Endothelial cell (in vitro differentiated cells): ENCODE results near the gene MORC2. TPM values are rescaled to one million over a fixed set of nuclear protein-coding genes. Genes with fewer than 3 reads are reported as not detected.
A peak's percentile ranks its signal among the peaks of the same experiment; 100 is the strongest.

ENCODE experiments used
- DNase-seq: peaks from one replicate; pipeline ENCODE4 v3.0.0; 2021; ENCODE audit warnings: low spot score
- H3K27ac Mint-ChIP-seq: one replicate; pipeline ENCODE4 v1.8.0; 2021; ENCODE audit warnings: mixed read lengths, inconsistent platforms; ENCODE audit not compliant: unreplicated experiment
- H3K27me3 Mint-ChIP-seq: one replicate; pipeline ENCODE4 v1.8.0; 2021; ENCODE audit warnings: mild to moderate bottlenecking, moderate library complexity, mixed read lengths, inconsistent platforms; ENCODE audit not compliant: unreplicated experiment
- H3K36me3 Mint-ChIP-seq: one replicate; pipeline ENCODE4 v1.8.0; 2021; ENCODE audit warnings: mild to moderate bottlenecking, low read depth, mixed read lengths, inconsistent platforms; ENCODE audit not compliant: unreplicated experiment
- H3K4me1 Mint-ChIP-seq: one replicate; pipeline ENCODE4 v1.8.0; 2021; ENCODE audit warnings: mild to moderate bottlenecking, mixed read lengths, inconsistent platforms; ENCODE audit not compliant: unreplicated experiment
- H3K4me3 Mint-ChIP-seq: one replicate; pipeline ENCODE4 v1.8.0; 2021; ENCODE audit warnings: mild to moderate bottlenecking, mixed read lengths, inconsistent platforms; ENCODE audit not compliant: unreplicated experiment
- H3K9me3 Mint-ChIP-seq: one replicate; pipeline ENCODE4 v1.8.0; 2021; ENCODE audit warnings: mixed read lengths, inconsistent platforms; ENCODE audit not compliant: unreplicated experiment
- total RNA-seq: library from RNA; stranded (reverse); fragmentation: NEBNext Ultra II Directional; extraction: Animal tissue kit (Norgen Biotek cat#: 25700); gene quantifications from one replicate; pipeline ENCODE4 v1.2.1, GENCODE V29; 2021; ENCODE audit not compliant: unreplicated experiment
- TF ChIP-seq, protein P1 (sequence below): fragments of 200-600 bp; sonication (generic); IDR thresholded peaks from one replicate; pipeline ENCODE4 v1.5.0; 2021; ENCODE audit warnings: antibody characterized with exemption; ENCODE audit not compliant: unreplicated experiment

MORC2 gene
- total RNA-seq, 1 donor from 2014 or later = 56.2 TPM

- H3K9me3 Mint-ChIP-seq = no peaks in the 10 kb centered on the region
- H3K4me3 Mint-ChIP-seq = peak overlapping the region; percentile 56
- no peaks in the 10 kb centered on the region for H3K27me3 Mint-ChIP-seq
- H3K4me1 Mint-ChIP-seq = no peaks in the 10 kb centered on the region
- TF ChIP-seq, protein P1, sequence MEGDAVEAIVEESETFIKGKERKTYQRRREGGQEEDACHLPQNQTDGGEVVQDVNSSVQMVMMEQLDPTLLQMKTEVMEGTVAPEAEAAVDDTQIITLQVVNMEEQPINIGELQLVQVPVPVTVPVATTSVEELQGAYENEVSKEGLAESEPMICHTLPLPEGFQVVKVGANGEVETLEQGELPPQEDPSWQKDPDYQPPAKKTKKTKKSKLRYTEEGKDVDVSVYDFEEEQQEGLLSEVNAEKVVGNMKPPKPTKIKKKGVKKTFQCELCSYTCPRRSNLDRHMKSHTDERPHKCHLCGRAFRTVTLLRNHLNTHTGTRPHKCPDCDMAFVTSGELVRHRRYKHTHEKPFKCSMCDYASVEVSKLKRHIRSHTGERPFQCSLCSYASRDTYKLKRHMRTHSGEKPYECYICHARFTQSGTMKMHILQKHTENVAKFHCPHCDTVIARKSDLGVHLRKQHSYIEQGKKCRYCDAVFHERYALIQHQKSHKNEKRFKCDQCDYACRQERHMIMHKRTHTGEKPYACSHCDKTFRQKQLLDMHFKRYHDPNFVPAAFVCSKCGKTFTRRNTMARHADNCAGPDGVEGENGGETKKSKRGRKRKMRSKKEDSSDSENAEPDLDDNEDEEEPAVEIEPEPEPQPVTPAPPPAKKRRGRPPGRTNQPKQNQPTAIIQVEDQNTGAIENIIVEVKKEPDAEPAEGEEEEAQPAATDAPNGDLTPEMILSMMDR = no peak
- peaks cover 18% of the 10 kb centered on the region for H3K36me3 Mint-ChIP-seq
- H3K27ac Mint-ChIP-seq = no peak overlapping the region
- no peak for DNase-seq
Observed at GRCh38 chr22:30902496-30903357, 65.8 kb downstream of the MORC2 start.

DNA sequence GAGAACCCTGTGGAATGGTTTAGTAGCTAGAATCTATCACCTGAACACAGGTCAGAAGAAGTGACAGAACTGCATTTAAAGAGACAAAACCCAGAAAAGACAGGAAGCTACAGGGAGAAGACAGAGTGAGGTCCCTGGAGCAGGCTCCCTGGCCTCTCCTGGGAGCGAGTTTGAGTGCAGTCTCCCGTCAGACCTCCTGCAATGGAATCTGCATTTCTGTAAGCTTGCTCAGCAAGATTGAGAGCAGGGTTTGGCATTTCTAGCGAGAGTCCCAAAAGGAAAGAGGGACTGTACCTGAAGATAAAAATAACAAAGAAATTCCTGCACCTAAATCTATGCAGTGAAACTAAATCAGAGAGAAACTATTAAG, 74.2 kb downstream of the MORC2 start:
- Mint-ChIP-seq H3K36me3 (peaks cover 26% of the 10 kb centered on the region), H3K27me3 (no peaks in the 10 kb centered on the region), H3K27ac (no peak overlapping the region), H3K9me3 (no peaks in the 10 kb centered on the region), H3K4me1 (no peaks in the 10 kb centered on the region), H3K4me3 (peak overlapping the region; percentile 34)
- TF ChIP-seq, protein P1 = no peak
- DNase-seq = no peak

DNA sequence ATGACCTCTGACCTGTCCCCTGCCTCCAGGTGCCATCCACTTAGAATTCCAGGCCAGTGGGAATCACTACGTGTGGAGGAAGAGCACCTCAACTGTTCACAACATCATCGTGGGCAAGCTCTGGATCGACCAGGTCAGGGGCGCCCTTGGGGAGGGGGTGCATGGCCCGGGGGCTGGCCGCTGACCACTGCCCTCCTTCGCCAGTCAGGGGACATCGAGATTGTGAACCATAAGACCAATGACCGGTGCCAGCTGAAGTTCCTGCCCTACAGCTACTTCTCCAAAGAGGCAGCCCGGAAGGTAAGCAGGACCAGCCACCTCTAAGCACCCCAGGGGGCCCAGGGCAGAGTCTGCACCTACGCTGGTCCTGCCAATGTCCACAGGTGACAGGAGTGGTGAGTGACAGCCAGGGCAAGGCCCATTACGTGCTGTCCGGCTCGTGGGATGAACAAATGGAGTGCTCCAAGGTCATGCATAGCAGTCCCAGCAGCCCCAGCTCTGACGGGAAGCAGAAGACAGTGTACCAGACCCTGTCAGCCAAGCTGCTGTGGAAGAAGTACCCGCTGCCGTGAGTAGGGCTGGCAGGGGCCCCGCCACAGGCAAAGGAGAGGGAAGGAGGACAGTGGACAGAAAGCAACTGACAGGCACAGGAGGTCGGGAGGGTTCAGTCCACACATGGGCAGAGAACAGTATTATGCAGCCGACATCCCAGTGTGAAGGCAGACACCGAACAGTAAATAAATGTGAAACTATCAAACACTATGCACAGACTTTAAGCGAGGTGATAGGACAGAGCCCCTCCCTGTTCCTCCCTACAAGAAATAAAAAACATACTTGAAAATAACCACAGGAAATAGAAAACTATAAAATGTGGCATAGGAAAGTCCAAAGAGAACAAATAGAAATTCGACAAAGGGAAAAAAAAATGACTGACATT, 74.9 kb downstream of the MORC2 start:
- no peaks in the 10 kb centered on the region for H3K4me1 Mint-ChIP-seq
- peak overlapping the region; percentile 13 for H3K27ac Mint-ChIP-seq
- peaks cover 3% of the 10 kb centered on the region for H3K27me3 Mint-ChIP-seq
- H3K9me3 Mint-ChIP-seq = no peaks in the 10 kb centered on the region
- TF ChIP-seq, protein P1 = no peak
- peaks cover 23% of the 10 kb centered on the region for H3K36me3 Mint-ChIP-seq
- DNase-seq = no peak
- H3K4me3 Mint-ChIP-seq = peak overlapping the region; percentile 34

DNA sequence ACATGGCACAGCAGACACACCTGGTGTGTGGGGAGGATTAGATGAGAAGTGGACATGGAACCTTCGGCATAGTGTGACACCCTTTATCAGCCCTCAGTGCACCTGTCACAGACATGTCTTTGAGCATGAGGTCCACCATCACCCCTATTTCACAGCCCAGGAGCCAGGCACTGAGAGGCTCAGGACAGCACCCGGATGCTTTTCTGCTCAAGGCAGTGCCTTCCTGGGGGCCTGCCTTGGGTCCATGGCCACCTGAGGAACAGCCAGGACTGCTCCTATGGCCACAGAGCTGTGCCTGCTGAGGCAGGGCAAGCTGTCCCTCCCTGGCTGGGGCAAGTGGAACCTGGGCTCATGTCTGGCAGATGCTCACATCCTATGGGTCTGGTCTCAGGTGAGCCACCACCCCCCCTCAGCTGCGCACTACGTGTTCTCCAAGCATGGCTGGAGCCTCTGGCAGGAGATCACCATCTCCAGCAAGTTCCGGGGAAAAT, 75.8 kb downstream of the MORC2 start:
- H3K27me3 Mint-ChIP-seq = peaks cover 3% of the 10 kb centered on the region
- peaks cover 23% of the 10 kb centered on the region for H3K36me3 Mint-ChIP-seq
- H3K27ac Mint-ChIP-seq = no peak overlapping the region
- H3K4me1 Mint-ChIP-seq = no peaks in the 10 kb centered on the region
- TF ChIP-seq, protein P1 = no peak
- no peak overlapping the region for H3K4me3 Mint-ChIP-seq
- H3K9me3 Mint-ChIP-seq = no peaks in the 10 kb centered on the region
- DNase-seq = no peak
